Measurements from ENCODE around the gene SPINK4. TPM values are rescaled to one million over a fixed set of nuclear protein-coding genes. Genes with fewer than 3 reads are reported as not detected.

Gene SPINK4
- not detected in 2 replicates for total RNA-seq (2014; rRNA removed; shearing (Covaris generic); ENCODE audit: low replicate concordance)

- peak; percentile 13 for DNase-seq
- Histone ChIP-seq H3K27me3 (no peaks in the 10 kb centered on the region), H3K36me3 (no peaks in the 10 kb centered on the region), H3K9me3 (no peaks in the 10 kb centered on the region), H3K4me3 (no peak within 1 kb of the TSS)
Observed at GRCh38 chr9:33239921-33240320, at the start of gene SPINK4. TSS of gene SPINK4 (plus strand) at chr9:33240167. CDS start at chr9:33240209, 42 bp downstream.

- no peak for DNase-seq
- no peaks in the 10 kb centered on the region; the same call in 1 of the 2 replicates for H3K9me3 ChIP-seq
Observed at GRCh38 chr9:33192493-33193255, 47.3 kb upstream of the SPINK4 start.

GRCh38 chr9:33193818-33194217 lies 46.1 kb upstream of the SPINK4 start:
- Histone ChIP-seq H3K4me3 (no peak overlapping the region), H3K36me3 (no peaks in the 10 kb centered on the region), H3K27me3 (no peaks in the 10 kb centered on the region), H3K9me3 (no peaks in the 10 kb centered on the region; the same call in 1 of the 2 replicates)
- DNase-seq: no peak

More at GRCh38 chr9:33192493-33193255, 47.3 kb upstream of the SPINK4 start:
- H3K4me3 ChIP-seq: no peak overlapping the region
- no peaks in the 10 kb centered on the region for H3K36me3 ChIP-seq
- H3K27me3 ChIP-seq: no peaks in the 10 kb centered on the region

- Histone ChIP-seq H3K4me3 (no peak overlapping the region), H3K9me3 (no peaks in the 10 kb centered on the region; the same call in 1 of the 2 replicates), H3K27me3 (no peaks in the 10 kb centered on the region), H3K36me3 (no peaks in the 10 kb centered on the region)
- no peak for DNase-seq
Observed at GRCh38 chr9:33196736-33197135, 43.2 kb upstream of the SPINK4 start.

GRCh38 chr9:33197279-33198152 lies 42.5 kb upstream of the SPINK4 start:
- no peaks in the 10 kb centered on the region for H3K27me3 ChIP-seq
- H3K4me3 ChIP-seq: no peak overlapping the region
- DNase-seq: peak; percentile 41
- H3K36me3 ChIP-seq: no peaks in the 10 kb centered on the region
- H3K9me3 ChIP-seq: no peaks in the 10 kb centered on the region; the same call in 1 of the 2 replicates

- no peaks in the 10 kb centered on the region; the same call in 1 of the 2 replicates for H3K9me3 ChIP-seq
- no peak overlapping the region for H3K4me3 ChIP-seq
- DNase-seq: peak; percentile 78
- no peaks in the 10 kb centered on the region for H3K36me3 ChIP-seq
- H3K27me3 ChIP-seq: no peaks in the 10 kb centered on the region
Observed at GRCh38 chr9:33198165-33198564, 41.8 kb upstream of the SPINK4 start.

- Histone ChIP-seq H3K9me3 (no peaks in the 10 kb centered on the region; the same call in 1 of the 2 replicates), H3K36me3 (no peaks in the 10 kb centered on the region), H3K4me3 (no peak overlapping the region), H3K27me3 (no peaks in the 10 kb centered on the region)
- no peak for DNase-seq
Observed at GRCh38 chr9:33202018-33202417, 37.9 kb upstream of the SPINK4 start.

GRCh38 chr9:33202552-33203201 lies 37.3 kb upstream of the SPINK4 start:
- Histone ChIP-seq H3K27me3 (no peaks in the 10 kb centered on the region), H3K9me3 (no peaks in the 10 kb centered on the region), H3K36me3 (no peaks in the 10 kb centered on the region), H3K4me3 (no peak overlapping the region)
- no peak for DNase-seq

GRCh38 chr9:33209394-33209793 lies 30.6 kb upstream of the SPINK4 start:
- DNase-seq: no peak
- no peak overlapping the region for H3K4me3 ChIP-seq
- H3K36me3 ChIP-seq: no peaks in the 10 kb centered on the region
- H3K9me3 ChIP-seq: no peaks in the 10 kb centered on the region
- H3K27me3 ChIP-seq: no peaks in the 10 kb centered on the region

- H3K36me3 ChIP-seq: no peaks in the 10 kb centered on the region
- DNase-seq: no peak
Observed at GRCh38 chr9:33210006-33210715, 29.8 kb upstream of the SPINK4 start.

GRCh38 chr9:33211695-33212393 lies 28.1 kb upstream of the SPINK4 start:
- Histone ChIP-seq H3K9me3 (no peaks in the 10 kb centered on the region), H3K4me3 (no peak overlapping the region), H3K27me3 (no peaks in the 10 kb centered on the region), H3K36me3 (no peaks in the 10 kb centered on the region)
- DNase-seq: no peak

More at GRCh38 chr9:33210006-33210715, 29.8 kb upstream of the SPINK4 start:
- H3K4me3 ChIP-seq: no peak overlapping the region
- H3K9me3 ChIP-seq: no peaks in the 10 kb centered on the region
- H3K27me3 ChIP-seq: no peaks in the 10 kb centered on the region

GRCh38 chr9:33220681-33221567 lies 19.0 kb upstream of the SPINK4 start:
- Histone ChIP-seq H3K9me3 (no peaks in the 10 kb centered on the region), H3K4me3 (no peak overlapping the region), H3K36me3 (no peaks in the 10 kb centered on the region), H3K27me3 (no peaks in the 10 kb centered on the region)
- DNase-seq: no peak

GRCh38 chr9:33221568-33221884 lies 18.4 kb upstream of the SPINK4 start:
- Histone ChIP-seq H3K27me3 (no peaks in the 10 kb centered on the region), H3K9me3 (no peaks in the 10 kb centered on the region), H3K36me3 (no peaks in the 10 kb centered on the region), H3K4me3 (no peak overlapping the region)
- DNase-seq: no peak

GRCh38 chr9:33222031-33222430 lies 17.9 kb upstream of the SPINK4 start:
- no peak overlapping the region for H3K4me3 ChIP-seq
- H3K36me3 ChIP-seq: no peaks in the 10 kb centered on the region
- H3K9me3 ChIP-seq: no peaks in the 10 kb centered on the region
- no peak for DNase-seq
- H3K27me3 ChIP-seq: no peaks in the 10 kb centered on the region

- Histone ChIP-seq H3K27me3 (no peaks in the 10 kb centered on the region), H3K36me3 (no peaks in the 10 kb centered on the region), H3K4me3 (no peak overlapping the region), H3K9me3 (no peaks in the 10 kb centered on the region)
- no peak for DNase-seq
Observed at GRCh38 chr9:33223696-33224095, 16.3 kb upstream of the SPINK4 start.

Measured in MG63 (cell line).